Thyroid gland (tissue), 4 donors: ENCODE results near the gene TGOLN2.

Source experiments
- CTCF ChIP-seq, 6 experiments: fragments of 200-600 bp in 3 of 6; fragments of 450-650 bp in 3 of 6; sonication (generic) in 3 of 6; IDR thresholded peaks; one replicate each; pipeline ENCODE4 v1.5.1; 2016 to 2019; ENCODE audit warnings: antibody characterized with exemption in 6 of 6, mild to moderate bottlenecking in 2 of 6, inconsistent platforms in 1 of 6, moderate library complexity in 1 of 6
- POLR2A ChIP-seq, 2 donors: fragments of 450-650 bp; IDR thresholded peaks; one replicate each; pipeline ENCODE4 v1.6.1; 2017; ENCODE audit warnings: antibody characterized with exemption in 2 of 2, mild to moderate bottlenecking in 2 of 2, moderate library complexity in 1 of 2

GRCh38 chr2:85376291-85377065 is 48.7 kb upstream of the TGOLN2 start:
- TF ChIP-seq CTCF (IDR thresholded peaks at IDR 0.05) (no peak), POLR2A (IDR thresholded peaks at IDR 0.05) (no peak)
